Effector CD8-positive, alpha-beta T cell (primary cell): ENCODE measurements around the gene ZNF397.
A peak's percentile ranks its signal among the peaks of the same experiment; 100 is the strongest.

ENCODE experiments used
- DNase-seq: peaks from one replicate; lab custom pipeline; 2025; lab: John Stamatoyannopoulos, UW

Gene ZNF397

GRCh38 chr18:35245719-35246317, 5.0 kb downstream of the ZNF397 start:
- DNase-seq, result no peak

GRCh38 chr18:35246831-35247230, 6.0 kb downstream of the ZNF397 start:
- no peak for DNase-seq

- DNase-seq, result no peak
These were observed 6.8 kb downstream of the ZNF397 start for GRCh38 chr18:35247412-35248249.

GRCh38 chr18:35248429-35248828, 7.6 kb downstream of the ZNF397 start:
- no peak for DNase-seq

GRCh38 chr18:35252466-35252865, 11.6 kb downstream of the ZNF397 start:
- no peak for DNase-seq

- DNase-seq, result no peak
These were observed 12.9 kb downstream of the ZNF397 start for GRCh38 chr18:35253655-35254287.

- DNase-seq, result no peak
These were observed 16.1 kb downstream of the ZNF397 start for GRCh38 chr18:35256947-35257346.

- DNase-seq, result no peak
These were observed 23.6 kb downstream of the ZNF397 start for GRCh38 chr18:35264409-35264808.

- peak; percentile 67 for DNase-seq
These were observed 26.4 kb downstream of the ZNF397 start for GRCh38 chr18:35267161-35267651.

GRCh38 chr18:35267809-35268208, 27.0 kb downstream of the ZNF397 start:
- no peak for DNase-seq

- DNase-seq, result no peak
These were observed 28.0 kb downstream of the ZNF397 start for GRCh38 chr18:35268821-35269220.

- no peak for DNase-seq
These were observed 30.8 kb downstream of the ZNF397 start for GRCh38 chr18:35271656-35272055.

- DNase-seq, result no peak
These were observed 35.4 kb downstream of the ZNF397 start for GRCh38 chr18:35276267-35276666.

- DNase-seq, result no peak
These were observed 36.8 kb downstream of the ZNF397 start for GRCh38 chr18:35277633-35278032.

- no peak for DNase-seq
These were observed 37.3 kb downstream of the ZNF397 start for GRCh38 chr18:35278085-35278484.

GRCh38 chr18:35278969-35279368, 38.1 kb downstream of the ZNF397 start:
- no peak for DNase-seq

GRCh38 chr18:35282353-35282752, 41.5 kb downstream of the ZNF397 start:
- no peak for DNase-seq

- DNase-seq, result no peak
These were observed 43.3 kb downstream of the ZNF397 start for GRCh38 chr18:35283923-35284794.

GRCh38 chr18:35284841-35285240, 44.0 kb downstream of the ZNF397 start:
- DNase-seq, result no peak

- DNase-seq, result no peak
These were observed 48.5 kb downstream of the ZNF397 start for GRCh38 chr18:35289293-35289692.

- peak; percentile 28 for DNase-seq
These were observed 48.9 kb downstream of the ZNF397 start for GRCh38 chr18:35289727-35290093.
